Measurements from ENCODE around the gene VAV1. TPM values are rescaled to one million over a fixed set of nuclear protein-coding genes. Genes with fewer than 3 reads are reported as not detected.

Gene VAV1
- total RNA-seq, 4 donors from 2014 or later, result 9.4 to 18.9 (median 13.5) TPM

DNA sequence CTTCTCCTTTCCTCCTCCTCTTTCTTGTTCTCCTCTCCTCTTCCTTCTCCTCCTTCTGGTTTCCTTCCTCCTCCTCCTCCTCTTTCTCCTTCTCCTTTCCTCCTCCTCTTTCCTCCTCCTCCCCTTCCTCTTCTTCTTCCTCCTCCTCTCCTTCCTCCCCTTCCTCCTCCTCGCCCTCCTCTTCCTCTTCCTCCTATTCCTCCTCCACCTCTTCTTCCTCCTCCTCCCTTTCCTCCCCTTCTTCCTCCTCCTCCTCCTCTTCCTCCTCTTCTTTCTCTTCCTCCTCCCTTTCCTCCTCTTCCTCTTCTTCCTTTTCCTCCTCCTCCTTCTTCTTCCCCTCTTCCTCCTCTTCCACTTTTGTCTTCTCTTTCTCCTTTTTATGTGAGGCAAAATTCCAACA lies 59.9 kb downstream of the VAV1 start:
- ATAC-seq (ENCODE audit: low FRiP score), result no peak
- TF ChIP-seq, protein P1, sequence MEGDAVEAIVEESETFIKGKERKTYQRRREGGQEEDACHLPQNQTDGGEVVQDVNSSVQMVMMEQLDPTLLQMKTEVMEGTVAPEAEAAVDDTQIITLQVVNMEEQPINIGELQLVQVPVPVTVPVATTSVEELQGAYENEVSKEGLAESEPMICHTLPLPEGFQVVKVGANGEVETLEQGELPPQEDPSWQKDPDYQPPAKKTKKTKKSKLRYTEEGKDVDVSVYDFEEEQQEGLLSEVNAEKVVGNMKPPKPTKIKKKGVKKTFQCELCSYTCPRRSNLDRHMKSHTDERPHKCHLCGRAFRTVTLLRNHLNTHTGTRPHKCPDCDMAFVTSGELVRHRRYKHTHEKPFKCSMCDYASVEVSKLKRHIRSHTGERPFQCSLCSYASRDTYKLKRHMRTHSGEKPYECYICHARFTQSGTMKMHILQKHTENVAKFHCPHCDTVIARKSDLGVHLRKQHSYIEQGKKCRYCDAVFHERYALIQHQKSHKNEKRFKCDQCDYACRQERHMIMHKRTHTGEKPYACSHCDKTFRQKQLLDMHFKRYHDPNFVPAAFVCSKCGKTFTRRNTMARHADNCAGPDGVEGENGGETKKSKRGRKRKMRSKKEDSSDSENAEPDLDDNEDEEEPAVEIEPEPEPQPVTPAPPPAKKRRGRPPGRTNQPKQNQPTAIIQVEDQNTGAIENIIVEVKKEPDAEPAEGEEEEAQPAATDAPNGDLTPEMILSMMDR (IDR thresholded peaks at IDR 0.05), result no peak
- no peak for DNase-seq (ENCODE audit: low spot score)

DNA sequence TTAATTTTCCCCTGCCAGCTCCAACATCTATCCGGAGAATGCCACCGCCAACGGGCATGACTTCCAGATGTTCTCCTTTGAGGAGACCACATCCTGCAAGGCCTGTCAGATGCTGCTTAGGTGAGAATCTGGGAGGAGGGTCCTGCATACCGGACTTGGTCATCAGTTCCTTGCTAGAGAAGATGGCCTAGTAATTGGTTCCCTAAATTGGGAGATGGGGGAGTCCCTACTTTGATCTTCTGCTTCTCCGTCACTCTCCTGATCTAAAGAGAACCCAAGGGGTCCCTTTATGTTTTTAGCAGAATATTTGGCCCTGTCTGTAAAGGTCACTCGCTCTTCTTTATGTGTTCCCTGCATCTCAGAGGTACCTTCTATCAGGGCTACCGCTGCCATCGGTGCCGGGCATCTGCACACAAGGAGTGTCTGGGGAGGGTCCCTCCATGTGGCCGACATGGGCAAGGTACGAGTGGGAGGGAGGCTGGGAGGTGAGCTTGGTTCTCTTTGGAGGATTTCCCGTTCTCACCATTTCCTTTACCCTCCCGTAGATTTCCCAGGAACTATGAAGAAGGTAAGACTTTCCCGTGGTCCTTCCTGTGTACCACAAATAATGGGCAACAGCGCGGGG lies 60.8 kb downstream of the VAV1 start:
- no peak for ATAC-seq (ENCODE audit: low FRiP score)
- no peak for DNase-seq (ENCODE audit: low spot score)
- TF ChIP-seq, protein P1 (IDR thresholded peaks at IDR 0.05), result no peak

DNA sequence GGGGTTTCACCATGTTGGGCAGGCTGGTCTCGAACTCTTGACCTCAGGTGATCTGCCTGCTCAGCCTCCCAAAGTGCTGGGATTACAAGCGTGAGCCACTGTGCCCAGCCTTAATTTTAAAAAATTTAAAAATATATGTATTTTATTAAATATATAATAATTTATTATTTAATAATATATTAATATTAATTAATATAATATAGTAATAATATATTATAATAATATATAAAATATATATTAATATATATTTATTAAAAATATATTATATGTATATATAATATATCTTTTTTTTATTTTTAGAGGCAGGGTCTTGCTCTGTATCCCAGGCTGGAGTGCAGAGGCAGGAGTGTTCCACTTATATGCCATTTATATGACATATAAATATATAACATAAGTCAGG lies 61.9 kb downstream of the VAV1 start:
- DNase-seq (ENCODE audit: low spot score) (no peak), ATAC-seq (ENCODE audit: low FRiP score) (no peak)
- TF ChIP-seq, protein P1 (IDR thresholded peaks at IDR 0.05), result no peak

DNA sequence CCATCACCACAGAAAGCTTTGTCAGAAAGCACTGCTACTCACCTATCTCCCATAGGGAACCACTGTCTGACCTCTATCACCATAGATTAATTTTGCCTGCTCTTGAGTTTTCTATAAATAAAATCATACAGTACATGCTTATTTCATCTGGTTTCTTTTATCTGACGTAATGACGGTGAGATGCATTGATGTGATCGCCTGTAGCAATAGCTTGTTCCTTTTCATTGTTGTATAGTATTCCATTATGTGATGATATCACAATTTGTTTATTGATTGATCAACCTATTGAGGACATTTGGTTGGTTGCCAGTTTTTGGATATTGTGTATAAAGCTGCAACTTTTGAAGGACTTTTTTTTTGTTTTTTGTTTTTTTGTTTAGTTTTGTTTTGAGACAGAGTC lies 63.0 kb downstream of the VAV1 start:
- DNase-seq (ENCODE audit: low spot score), result no peak
- TF ChIP-seq, protein P1 (IDR thresholded peaks at IDR 0.05), result no peak
- no peak for ATAC-seq (ENCODE audit: low FRiP score)

DNA sequence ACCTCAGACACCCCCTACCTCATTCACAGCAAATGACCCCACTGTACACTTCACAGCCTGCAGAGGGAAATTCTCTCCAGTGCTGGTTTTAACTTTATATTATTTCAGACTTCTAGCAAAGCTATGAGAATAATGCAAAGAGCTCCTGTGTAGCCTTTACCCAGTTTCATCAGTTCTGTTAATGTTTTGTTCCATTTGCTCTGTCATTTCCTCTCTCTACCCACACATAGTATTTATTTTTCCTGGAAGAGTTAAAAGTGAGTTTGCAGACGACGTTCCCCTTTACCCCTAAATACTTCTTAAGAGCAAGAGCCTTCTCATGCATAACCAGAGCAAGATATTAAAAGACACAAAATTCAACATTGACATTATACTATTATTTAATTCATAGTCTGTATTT lies 65.0 kb downstream of the VAV1 start:
- no peak for DNase-seq (ENCODE audit: low spot score)
- ATAC-seq (ENCODE audit: low FRiP score), result no peak
- TF ChIP-seq, protein P1 (IDR thresholded peaks at IDR 0.05), result no peak

DNA sequence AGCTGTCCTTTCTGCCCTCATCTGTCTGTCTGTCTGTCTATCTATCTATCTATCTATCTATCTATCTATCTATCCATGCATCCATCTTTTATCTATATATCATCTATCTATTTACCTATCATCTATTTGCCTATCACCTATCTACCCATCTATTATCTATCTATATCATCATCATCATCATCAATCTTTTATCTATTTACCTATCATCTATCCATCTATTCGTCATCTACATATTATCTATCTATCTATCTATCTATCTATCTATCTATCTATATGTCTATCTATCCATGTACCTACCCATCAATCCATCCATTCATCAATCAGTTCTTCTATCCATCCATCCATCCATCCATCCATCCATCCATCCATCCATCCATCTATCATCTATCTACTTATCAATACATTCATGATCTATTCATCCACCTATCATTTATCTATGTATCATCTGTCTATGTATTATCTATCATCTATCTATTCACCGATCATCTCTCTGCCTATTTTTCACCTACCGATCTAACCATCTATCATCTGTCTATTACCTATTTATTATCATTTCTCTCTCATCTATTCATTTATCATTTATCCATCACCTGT lies 65.7 kb downstream of the VAV1 start:
- TF ChIP-seq, protein P1 (IDR thresholded peaks at IDR 0.05), result no peak
- ATAC-seq (ENCODE audit: low FRiP score) (no peak), DNase-seq (ENCODE audit: low spot score) (no peak)
